Measurements from ENCODE around the gene EMP1.
"Not testable (repeated sequence)": the region's sequence is repeated elsewhere in the genome, so short reads cannot be mapped to it uniquely, and the experiment has no call there.

The EMP1 gene

DNA sequence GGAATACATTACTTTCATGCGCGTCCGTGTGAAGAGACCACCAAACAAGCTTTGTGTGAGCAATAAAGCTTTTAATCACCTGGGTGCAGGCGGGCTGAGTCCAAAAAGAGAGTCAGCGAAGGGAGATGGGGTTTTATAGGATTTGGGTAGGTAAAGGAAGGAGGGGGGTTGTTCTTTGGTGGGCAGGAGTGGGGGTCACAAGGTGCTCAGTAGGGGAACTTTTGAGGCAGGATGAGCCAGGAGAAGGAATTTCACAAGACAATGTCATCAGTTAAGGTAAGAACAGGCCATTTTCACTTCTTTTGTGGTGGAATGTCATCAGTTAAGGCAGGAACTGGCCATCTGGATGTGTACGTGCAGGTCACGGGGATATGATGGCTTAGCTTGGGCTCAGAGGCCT, 63.1 kb downstream of the EMP1 start:
- not testable (repeated sequence) for DNase-seq

DNA sequence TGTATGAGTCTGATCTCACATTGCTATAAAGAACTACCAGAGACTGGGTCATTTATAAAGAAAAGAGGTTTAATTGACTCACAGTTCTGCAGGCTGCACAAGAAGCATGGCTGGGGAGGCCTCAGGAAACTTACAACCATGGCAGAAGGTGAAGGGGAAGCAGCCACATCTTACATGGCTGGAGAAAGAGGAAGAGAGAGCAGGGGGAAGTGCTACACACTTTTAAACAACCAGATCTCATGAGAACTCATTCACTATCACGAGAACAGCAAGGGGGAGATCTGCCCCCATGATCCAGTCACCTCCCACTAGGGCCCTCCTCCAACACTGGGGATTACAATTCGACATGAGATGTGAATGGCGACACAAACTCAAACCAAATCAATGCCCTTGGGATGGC, 71.3 kb downstream of the EMP1 start:
- peak; percentile 0 for DNase-seq

DNA sequence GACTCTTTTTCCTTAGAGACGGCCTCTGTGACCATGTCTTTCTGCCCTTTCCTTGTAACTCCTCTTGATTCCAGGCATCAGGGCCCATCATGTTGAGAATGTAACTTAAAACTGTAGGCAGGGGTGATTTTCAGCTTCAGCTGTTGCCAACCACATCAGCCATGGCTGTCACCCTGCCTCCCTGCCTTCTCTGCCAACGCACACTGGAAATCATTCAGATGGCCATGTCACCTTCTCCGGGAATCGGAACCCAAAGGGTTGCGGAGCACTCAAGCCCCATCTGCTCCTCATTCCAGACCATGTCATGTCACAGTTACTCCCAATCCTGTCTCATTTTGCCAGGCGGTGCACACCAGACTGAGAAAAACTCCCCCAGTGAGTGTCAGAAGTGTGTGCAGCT, 72.1 kb downstream of the EMP1 start:
- DNase-seq: no peak
